Hematopoietic multipotent progenitor cell treated with erythropoietin and hydrocortisone succinate and interleukin-3 and kit ligand, for 17 days (in vitro differentiated cells): ENCODE results near the gene CD38.
A peak's percentile ranks its signal among the peaks of the same experiment; 100 is the strongest.
"Not testable (repeated sequence)": the region's sequence is repeated elsewhere in the genome, so short reads cannot be mapped to it uniquely, and the experiment has no call there.

Experiments
- DNase-seq: peaks from one replicate; pipeline ENCODE4 v3.0.0-alpha.2; 2015; ENCODE audit warnings: low spot score

Gene CD38

DNA sequence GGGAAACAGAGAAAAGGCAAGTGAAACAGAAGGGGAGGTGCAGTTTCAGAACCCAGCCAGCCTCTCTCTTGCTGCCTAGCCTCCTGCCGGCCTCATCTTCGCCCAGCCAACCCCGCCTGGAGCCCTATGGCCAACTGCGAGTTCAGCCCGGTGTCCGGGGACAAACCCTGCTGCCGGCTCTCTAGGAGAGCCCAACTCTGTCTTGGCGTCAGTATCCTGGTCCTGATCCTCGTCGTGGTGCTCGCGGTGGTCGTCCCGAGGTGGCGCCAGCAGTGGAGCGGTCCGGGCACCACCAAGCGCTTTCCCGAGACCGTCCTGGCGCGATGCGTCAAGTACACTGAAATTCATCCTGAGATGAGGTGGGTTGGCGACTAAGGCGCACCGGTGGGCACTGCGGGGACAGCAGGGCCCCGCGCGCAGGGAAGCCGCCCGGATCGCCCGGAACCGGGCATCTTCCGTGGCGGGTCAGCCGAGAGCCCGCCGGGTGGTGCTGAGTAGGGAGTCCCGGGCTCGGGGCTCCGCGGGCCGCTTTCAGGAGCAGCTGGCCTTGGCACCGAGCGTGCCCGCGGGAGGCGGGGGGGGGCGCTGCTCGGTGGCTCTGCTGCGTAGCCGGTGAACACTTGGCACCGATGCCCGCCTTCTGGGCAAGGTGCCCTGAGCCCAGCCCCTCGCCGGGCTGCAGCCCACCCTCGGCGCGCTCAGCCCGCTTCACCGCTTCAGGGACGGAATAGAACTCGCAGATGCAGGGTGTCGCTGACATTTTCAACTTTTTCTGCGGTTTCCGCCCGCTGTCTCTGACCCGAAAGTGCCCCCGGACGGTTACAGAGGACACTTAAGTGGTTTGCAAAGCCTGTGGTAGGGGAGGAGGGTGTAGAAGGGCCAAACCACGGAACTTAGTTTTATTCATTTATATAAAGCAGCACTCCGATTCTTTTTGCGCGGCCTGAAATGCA, at the start of gene CD38:
Gene CD38, plus strand, starts transcription at position 40 of the 953 bp plus-strand sequence. Its CDS starts 87 bp downstream, at position 127.
- DNase-seq: no peak

- peak; percentile 61 for DNase-seq
Observed at GRCh38 chr4:15729910-15730533, 48.1 kb upstream of the CD38 start.

DNA sequence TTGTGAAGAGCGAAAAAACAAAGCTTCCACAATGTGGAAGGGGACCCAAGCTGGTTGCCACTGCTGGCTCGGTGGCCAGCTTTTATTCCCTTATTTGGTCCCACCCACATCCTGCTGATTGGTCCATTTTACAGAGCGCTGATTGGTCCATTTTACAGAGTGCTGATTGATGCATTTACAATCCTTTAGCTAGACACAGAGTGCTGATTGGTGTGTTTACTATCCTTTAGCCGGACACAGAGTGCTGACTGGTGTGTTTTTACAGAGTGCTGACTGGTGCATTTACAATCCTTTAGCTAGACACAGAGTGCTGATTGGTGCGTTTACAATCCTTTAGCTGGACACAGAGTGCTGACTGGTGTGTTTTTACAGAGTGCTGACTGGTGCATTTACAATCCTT, 45.1 kb upstream of the CD38 start:
- DNase-seq: not testable (repeated sequence)

GRCh38 chr4:15735536-15735935, 42.6 kb upstream of the CD38 start:
- no peak for DNase-seq

GRCh38 chr4:15736514-15737050, 41.5 kb upstream of the CD38 start:
- DNase-seq: no peak

DNA sequence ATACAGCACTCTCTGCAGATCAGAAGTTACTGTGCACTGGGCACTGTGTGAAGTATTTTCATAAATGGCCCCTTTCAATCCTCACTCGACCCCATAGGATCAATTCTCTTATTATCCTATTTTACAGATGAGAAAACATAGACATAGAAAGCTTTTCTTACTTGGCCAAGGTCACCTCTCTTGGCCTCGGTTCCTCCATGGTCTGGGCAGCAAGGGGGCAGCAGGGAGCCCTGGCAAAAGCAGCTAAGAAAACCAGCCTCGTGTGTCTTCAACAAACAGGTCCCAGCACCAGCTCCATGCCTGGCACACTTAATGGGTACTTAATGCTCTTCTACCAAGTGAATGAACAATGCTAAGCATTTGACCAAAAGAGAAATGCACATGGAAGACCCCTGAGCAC, 40.9 kb upstream of the CD38 start:
- no peak for DNase-seq

- DNase-seq: no peak
Observed at GRCh38 chr4:15738877-15739276, 39.3 kb upstream of the CD38 start.

- no peak for DNase-seq
Observed at GRCh38 chr4:15740764-15741404, 37.2 kb upstream of the CD38 start.

DNA sequence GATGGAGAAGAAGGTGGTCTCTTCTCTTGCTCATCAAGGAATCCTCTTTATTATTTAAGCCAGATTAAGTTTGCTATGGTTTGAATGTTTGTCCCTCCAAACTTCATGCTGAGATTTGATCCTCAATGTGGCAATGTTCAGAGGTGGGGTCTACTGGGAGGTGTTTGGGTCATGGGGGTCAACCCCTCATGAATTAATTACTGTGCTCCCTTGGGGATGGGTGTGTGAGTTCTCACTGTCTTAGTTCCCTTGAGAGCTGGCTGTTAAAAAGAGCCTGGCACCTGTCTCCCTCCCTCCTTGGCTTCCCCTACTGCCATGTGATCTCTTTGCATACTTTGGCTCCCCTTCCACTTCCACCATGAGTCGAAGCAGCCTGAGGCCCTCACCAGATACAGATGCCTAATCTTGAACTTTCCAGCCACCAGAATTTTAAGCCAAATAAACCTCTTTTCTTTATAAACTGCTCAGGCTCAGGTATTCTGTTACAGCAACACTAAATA, 36.0 kb upstream of the CD38 start:
- DNase-seq: no peak

GRCh38 chr4:15742637-15743036, 35.5 kb upstream of the CD38 start:
- DNase-seq: no peak

GRCh38 chr4:15744016-15744545, 34.0 kb upstream of the CD38 start:
- DNase-seq: no peak

DNA sequence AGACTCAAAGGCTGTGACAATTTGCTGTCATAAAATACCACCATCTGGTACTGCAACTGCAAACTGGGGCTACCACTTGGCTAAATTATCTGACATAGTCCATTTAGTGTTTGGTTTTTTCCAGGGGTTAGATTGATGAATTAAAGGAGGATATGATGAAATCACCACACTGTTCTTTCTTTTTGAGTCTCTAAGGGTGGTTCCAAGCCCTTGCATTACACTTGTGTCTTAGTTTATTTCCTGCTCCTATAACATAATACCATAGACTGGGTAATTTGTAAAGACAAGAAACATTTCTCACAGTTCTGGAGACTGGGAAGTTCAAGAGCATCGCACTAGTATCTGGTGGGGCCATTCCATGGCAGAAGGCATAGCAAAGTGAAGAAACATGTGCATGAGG, 32.0 kb upstream of the CD38 start:
- no peak for DNase-seq

- no peak for DNase-seq
Observed at GRCh38 chr4:15749001-15749400, 29.1 kb upstream of the CD38 start.

GRCh38 chr4:15751153-15751552, 27.0 kb upstream of the CD38 start:
- DNase-seq: no peak

DNA sequence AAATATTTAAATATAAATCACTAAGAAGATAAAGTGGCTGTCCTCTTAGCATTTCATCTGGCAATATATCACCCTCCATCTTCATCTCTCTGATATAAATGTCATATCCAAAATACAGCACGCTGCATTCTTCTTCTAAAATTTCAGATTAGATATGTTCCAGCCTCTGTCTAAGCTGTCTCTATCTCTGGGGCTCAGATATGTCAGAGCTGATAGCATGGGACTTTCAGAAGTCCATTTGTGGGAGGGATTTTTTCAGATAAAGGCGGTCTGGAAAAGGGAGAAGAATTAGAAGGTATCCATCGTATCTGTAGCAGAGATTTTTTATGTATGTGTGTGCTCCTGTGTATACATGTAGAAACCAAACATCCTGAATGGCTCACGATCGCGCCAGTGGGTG, 25.0 kb upstream of the CD38 start:
- no peak for DNase-seq

GRCh38 chr4:15753786-15754185, 24.3 kb upstream of the CD38 start:
- no peak for DNase-seq

DNA sequence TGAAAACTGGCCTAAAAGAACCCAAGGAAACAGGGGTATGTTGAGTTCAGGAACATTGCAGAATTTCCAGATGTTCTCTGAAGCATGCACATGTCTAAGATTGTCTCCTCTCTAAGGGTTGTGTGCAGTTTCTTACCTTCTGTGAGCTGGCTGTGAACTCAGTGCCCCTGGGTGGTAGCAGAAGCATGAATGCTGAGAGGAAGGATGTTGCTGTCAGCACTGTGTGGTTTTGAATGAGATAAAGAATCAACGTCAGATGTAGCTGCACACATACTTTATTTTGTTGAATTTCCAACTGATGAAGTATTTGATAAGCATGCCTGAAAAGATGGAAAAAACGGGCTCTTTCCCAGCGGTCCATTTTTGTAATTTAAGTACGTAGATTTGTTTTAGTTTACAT, 23.8 kb upstream of the CD38 start:
- DNase-seq: no peak

GRCh38 chr4:15755321-15756155, 22.6 kb upstream of the CD38 start:
- no peak for DNase-seq

- no peak for DNase-seq
Observed at GRCh38 chr4:15756361-15756861, 21.7 kb upstream of the CD38 start.

DNA sequence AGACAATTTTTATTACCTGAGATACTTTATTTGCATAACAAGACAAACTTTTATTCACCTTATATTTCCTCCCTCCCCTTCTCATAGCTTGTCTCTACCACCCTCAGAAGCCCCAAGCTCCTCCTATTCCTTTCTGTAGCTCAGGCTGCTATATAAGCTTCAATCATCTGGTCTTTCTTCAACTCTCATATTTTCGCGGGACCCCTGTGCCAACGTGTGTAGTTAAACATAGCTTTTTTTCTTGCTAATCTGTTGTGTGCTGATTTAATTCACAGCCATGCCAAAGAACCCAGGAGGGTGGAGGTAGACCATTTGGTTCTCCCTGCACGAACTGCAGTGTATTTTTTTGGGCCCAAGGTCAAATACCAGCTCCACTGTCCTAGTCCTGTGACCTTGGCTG, 21.1 kb upstream of the CD38 start:
- DNase-seq: no peak

DNA sequence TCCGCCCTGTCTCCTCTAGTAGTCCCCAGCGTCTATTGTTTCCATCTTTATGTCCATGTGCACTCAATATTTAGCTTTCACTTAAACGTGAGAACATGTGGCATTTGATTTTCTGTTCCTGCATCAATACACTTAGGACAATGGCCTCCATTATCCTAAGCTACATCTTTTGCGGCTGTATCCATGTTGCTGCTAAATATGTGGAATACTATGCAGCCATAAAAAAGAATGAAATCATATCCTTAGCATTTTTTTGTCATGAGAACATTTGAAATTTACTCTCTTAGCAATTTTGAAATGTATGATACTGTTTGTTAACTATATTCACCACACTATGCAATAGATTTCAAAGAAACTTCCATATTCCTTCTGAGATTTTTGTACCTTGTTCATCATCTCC, 19.8 kb upstream of the CD38 start:
- no peak for DNase-seq
